ENCODE data around the gene THRB. TPM values are rescaled to one million over a fixed set of nuclear protein-coding genes. Genes with fewer than 3 reads are reported as not detected.

The THRB gene
- total and polyA plus RNA-seq, 2 donors (not counting 3 experiments of a cell fraction or from before 2014, with no cell fraction given): 0.06 TPM; not detected in 1

GRCh38 chr3:24195504-24196230 is 299.0 kb downstream of the THRB start:
- no TSS peak for BruUV-seq (replicated peaks)
- H3K36me3 ChIP-seq (ENCODE audit: control insufficient read depth in 2 of 2, extremely low read depth in 1 of 2, insufficient read depth in 2 of 2, low read length in 2 of 2): no peaks in the 10 kb centered on the region
- H3K4me3 ChIP-seq (replicated peaks in 1 of 3; ENCODE audit: insufficient read depth in 1 of 3, low read depth in 1 of 3, low read length in 3 of 3): no peak overlapping the region
- TF ChIP-seq JUN (IDR thresholded peaks at IDR 0.05; ENCODE audit: borderline replicate concordance, insufficient read depth, insufficient read length, low read depth): no peak
- TF ChIP-seq MAX (IDR thresholded peaks at IDR 0.05; ENCODE audit: insufficient read depth, insufficient read length): no peak
- TF ChIP-seq POLR2AphosphoS5 (IDR thresholded peaks at IDR 0.05; ENCODE audit: insufficient read depth, low read depth, low read length): no peak
- TF ChIP-seq GATA2 (IDR thresholded peaks at IDR 0.05; ENCODE audit: insufficient read depth, insufficient read length, low read depth, low read length): no peak
- TF ChIP-seq EZH2 (IDR thresholded peaks at IDR 0.05; ENCODE audit: borderline replicate concordance, low read depth, low read length, severe bottlenecking): no peak
- TF ChIP-seq FOS (IDR thresholded peaks at IDR 0.05; ENCODE audit: borderline replicate concordance, insufficient read depth, low read length): no peak
- no peak for TF ChIP-seq POLR2A (IDR thresholded peaks at IDR 0.05; ENCODE audit: low read depth, low read length)
- no peak for TF ChIP-seq MYC (IDR thresholded peaks at IDR 0.05; ENCODE audit: low read depth, low read length)
- TF ChIP-seq, protein P1, sequence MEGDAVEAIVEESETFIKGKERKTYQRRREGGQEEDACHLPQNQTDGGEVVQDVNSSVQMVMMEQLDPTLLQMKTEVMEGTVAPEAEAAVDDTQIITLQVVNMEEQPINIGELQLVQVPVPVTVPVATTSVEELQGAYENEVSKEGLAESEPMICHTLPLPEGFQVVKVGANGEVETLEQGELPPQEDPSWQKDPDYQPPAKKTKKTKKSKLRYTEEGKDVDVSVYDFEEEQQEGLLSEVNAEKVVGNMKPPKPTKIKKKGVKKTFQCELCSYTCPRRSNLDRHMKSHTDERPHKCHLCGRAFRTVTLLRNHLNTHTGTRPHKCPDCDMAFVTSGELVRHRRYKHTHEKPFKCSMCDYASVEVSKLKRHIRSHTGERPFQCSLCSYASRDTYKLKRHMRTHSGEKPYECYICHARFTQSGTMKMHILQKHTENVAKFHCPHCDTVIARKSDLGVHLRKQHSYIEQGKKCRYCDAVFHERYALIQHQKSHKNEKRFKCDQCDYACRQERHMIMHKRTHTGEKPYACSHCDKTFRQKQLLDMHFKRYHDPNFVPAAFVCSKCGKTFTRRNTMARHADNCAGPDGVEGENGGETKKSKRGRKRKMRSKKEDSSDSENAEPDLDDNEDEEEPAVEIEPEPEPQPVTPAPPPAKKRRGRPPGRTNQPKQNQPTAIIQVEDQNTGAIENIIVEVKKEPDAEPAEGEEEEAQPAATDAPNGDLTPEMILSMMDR (IDR thresholded peaks at IDR 0.05; ENCODE audit: extremely low read depth in 1 of 2, insufficient read depth in 1 of 2, low read depth in 1 of 2, low read length in 2 of 2): no peak
- no peak overlapping the region for H3K9ac ChIP-seq (replicated peaks; ENCODE audit: extremely low read depth, insufficient read depth, low read length)
- H3K27ac ChIP-seq (ENCODE audit: insufficient read depth, low read depth, low read length): no peak overlapping the region
- no peak for FAIRE-seq
- H3K4me1 ChIP-seq (ENCODE audit: control insufficient read depth, extremely low read depth, insufficient read depth, low read length): no peaks in the 10 kb centered on the region
- intact Hi-C loops (cut with micrococcal nuclease): no loop called here
- no peaks in the 10 kb centered on the region for H3K9me1 ChIP-seq (replicated peaks; ENCODE audit: control insufficient read depth, extremely low read depth, insufficient read depth, low read length)
- CTCF ChIA-PET: interaction anchor here (0.6 to 1.9 kb wide), 2 partner anchors 10 to 488 kb away, joined by 3 to 10 read pairs; no protein-coding TSS in a partner anchor
- dilution Hi-C loops (cut with MboI; ENCODE audit: extremely low pct_ligation_motif_present, low sequenced_read_pairs): no loop called here
- no peak for DNase-seq (ENCODE audit: low read depth, low spot score)
- no peaks in the 10 kb centered on the region for H3K79me2 ChIP-seq (ENCODE audit: control insufficient read depth, insufficient read depth, low read length)
- no peaks in the 10 kb centered on the region for H3K9me3 ChIP-seq (replicated peaks; ENCODE audit: control insufficient read depth, insufficient read depth, low read length)
- no peak overlapping the region for H2AFZ ChIP-seq (ENCODE audit: low read depth, low read length)
- H3K27me3 ChIP-seq (ENCODE audit: control insufficient read depth in 2 of 2, insufficient read depth in 2 of 2, low read length in 2 of 2): no peaks in the 10 kb centered on the region
- no peaks in the 10 kb centered on the region for H4K20me1 ChIP-seq (replicated peaks; ENCODE audit: control insufficient read depth, extremely low read depth, insufficient read depth, low read length)
- no peak overlapping the region for H3K4me2 ChIP-seq (ENCODE audit: insufficient read depth, low read length)
- POLR2A ChIA-PET: no interaction called here

All from endothelial cell of umbilical vein (primary cell).